Measurements from ENCODE around the gene EHD4.

DNA sequence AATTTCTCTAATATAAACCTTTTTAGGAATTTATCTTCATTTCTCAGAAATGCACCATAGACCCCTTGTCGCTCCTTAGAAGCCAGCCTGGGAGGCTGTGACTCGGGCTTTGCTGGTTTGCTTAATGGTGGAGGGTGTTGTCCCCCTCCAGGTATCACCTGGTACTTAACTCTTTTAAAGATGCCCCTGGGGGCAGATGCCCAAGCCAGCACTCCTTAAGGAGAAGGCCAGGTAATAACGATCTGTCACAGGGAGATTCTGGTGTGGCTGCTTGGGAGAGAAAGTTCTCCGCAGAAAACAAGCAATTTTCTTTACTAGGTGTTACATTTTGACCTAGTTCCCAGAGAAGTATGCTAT is 22.3 kb downstream of the EHD4 start:
- TF ChIP-seq CTCF (optimal IDR thresholded peaks at IDR 0.05 in 1 of 3, IDR thresholded peaks at IDR 0.05 in 1 of 3, conservative IDR thresholded peaks at IDR 0.05 in 1 of 3; ENCODE audit: extremely low read depth in 1 of 3, insufficient read depth in 2 of 3, low read length in 3 of 3), result no peak
- TF ChIP-seq EZH2 (IDR thresholded peaks at IDR 0.05; ENCODE audit: low read length), result no peak
